Measurements from ENCODE around the gene RB1.

RB1 gene

DNA sequence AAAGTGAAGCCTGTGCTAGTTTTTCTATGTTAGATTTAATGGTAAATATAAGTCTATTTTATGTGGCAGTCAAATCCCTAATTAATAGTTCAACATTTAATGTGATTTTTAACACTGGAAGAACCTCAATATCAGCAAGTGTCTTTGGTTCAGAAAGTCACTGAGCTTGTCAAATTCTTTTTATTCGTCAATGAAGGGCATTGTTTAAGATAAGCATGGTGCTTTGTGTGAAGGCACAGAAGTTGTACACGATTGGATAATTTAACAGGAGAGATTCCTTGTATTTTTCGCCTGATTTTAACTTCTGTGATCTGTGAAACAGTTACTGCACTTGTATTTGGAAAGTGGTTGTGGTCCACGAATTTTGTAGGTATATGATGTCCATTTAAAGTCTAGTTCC lies 30.2 kb upstream of the RB1 start:
- H3K9me3 Mint-ChIP-seq = no peaks in the 10 kb centered on the region

DNA sequence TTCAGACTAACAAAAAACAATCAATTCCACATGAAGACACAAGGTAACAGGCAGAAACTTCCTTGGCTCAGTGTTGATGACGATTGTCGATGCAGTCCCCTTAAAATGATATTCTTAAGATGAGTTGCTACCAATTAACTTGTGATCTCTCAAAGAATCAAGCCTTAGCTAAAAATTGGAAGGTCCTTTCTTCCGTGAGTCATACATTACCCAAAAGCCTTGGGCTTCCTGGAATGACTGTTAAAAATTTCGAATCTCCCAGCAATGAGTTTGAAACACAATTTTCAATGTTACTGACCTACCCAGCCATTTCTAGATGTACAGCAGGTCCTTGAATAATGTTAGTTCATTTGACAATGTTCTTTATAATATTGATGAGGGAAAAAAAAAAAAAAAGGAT lies 28.0 kb upstream of the RB1 start:
- ATAC-seq (replicated peaks) (no peak), DNase-seq (no peak)
- H3K4me1 Mint-ChIP-seq (ENCODE audit: low read depth in 2 of 2) = no peaks in the 10 kb centered on the region
- H3K27ac Mint-ChIP-seq = no peak overlapping the region
- H3K9me3 Mint-ChIP-seq = no peaks in the 10 kb centered on the region
- no peaks in the 10 kb centered on the region for H3K27me3 Mint-ChIP-seq
- no peak overlapping the region for H3K4me3 Mint-ChIP-seq
- no peaks in the 10 kb centered on the region for H3K36me3 Mint-ChIP-seq (ENCODE audit: insufficient read depth)

More for the DNA sequence above, 30.2 kb upstream of the RB1 start:
- Mint-ChIP-seq H3K27ac (no peak overlapping the region), H3K4me1 (ENCODE audit: low read depth in 2 of 2) (peaks cover 4 to 7% of the 10 kb centered on the region in 2 donors), H3K36me3 (ENCODE audit: insufficient read depth) (peaks cover 2% of the 10 kb centered on the region), H3K27me3 (no peaks in the 10 kb centered on the region), H3K4me3 (no peak overlapping the region)
- ATAC-seq (replicated peaks) = no peak
- no peak for DNase-seq

DNA sequence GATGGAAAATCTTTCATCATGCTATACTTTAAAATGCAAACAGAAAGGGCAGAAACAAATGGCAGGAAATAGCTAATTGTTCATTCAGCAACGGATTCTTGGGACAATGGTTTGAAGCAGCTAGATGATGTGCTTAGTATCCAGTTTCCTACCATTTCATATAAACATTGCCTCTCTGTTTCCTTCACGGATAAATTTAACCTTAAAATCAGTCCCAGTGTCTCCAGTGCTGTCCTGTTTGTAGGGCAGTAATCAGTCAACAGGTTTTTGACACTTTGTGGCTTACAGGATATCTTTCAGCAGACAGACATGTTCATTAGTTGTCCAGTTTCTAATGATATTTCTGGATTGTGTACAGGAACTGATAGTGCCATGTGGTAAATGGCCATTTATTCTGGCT lies 24.7 kb upstream of the RB1 start:
- DNase-seq (no peak), ATAC-seq (replicated peaks) (no peak)
- Mint-ChIP-seq H3K27ac (no peak overlapping the region), H3K36me3 (ENCODE audit: insufficient read depth) (no peaks in the 10 kb centered on the region), H3K4me3 (no peak overlapping the region), H3K4me1 (ENCODE audit: low read depth in 2 of 2) (no peaks in the 10 kb centered on the region), H3K9me3 (no peaks in the 10 kb centered on the region), H3K27me3 (no peaks in the 10 kb centered on the region)

GRCh38 chr13:48281556-48281955 lies 22.0 kb upstream of the RB1 start:
- Mint-ChIP-seq H3K36me3 (ENCODE audit: insufficient read depth) (no peaks in the 10 kb centered on the region), H3K4me1 (ENCODE audit: low read depth in 2 of 2) (no peaks in the 10 kb centered on the region), H3K4me3 (no peak overlapping the region), H3K27ac (no peak overlapping the region), H3K27me3 (peaks cover 0 to 5% of the 10 kb centered on the region in 2 donors), H3K9me3 (no peaks in the 10 kb centered on the region)
- DNase-seq (no peak), ATAC-seq (replicated peaks) (no peak)

DNA sequence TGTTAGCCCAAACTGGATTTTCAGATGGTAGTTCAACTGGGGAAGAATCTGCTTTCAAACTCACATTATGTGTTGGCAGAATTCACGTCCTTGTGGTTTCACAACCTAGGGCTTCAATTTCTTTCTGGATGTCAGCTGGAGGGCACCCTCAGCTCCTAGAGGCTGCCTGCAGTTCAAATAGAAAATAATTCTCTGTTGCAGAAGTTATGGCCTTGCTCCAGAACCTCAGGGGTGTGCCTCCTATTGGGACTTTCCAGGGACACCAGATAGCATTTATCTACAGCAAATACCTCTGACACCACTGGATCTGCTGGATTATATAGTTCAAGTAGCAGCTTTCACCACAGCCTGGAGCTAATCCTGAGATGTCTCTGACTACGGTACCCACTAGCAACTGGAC lies 11.8 kb upstream of the RB1 start:
- peaks cover 10 to 13% of the 10 kb centered on the region in 2 donors for H3K27me3 Mint-ChIP-seq
- H3K9me3 Mint-ChIP-seq = no peaks in the 10 kb centered on the region
- H3K27ac Mint-ChIP-seq = no peak overlapping the region
- no peaks in the 10 kb centered on the region for H3K36me3 Mint-ChIP-seq (ENCODE audit: insufficient read depth)
- ATAC-seq (replicated peaks) = no peak
- no peak overlapping the region for H3K4me3 Mint-ChIP-seq
- peaks cover 0 to 2% of the 10 kb centered on the region in 2 donors for H3K4me1 Mint-ChIP-seq (ENCODE audit: low read depth in 2 of 2)
- no peak for DNase-seq

GRCh38 chr13:48292650-48293049 lies 10.9 kb upstream of the RB1 start:
- Mint-ChIP-seq H3K27me3 (peaks cover 10 to 13% of the 10 kb centered on the region in 2 donors), H3K27ac (no peak overlapping the region), H3K9me3 (no peaks in the 10 kb centered on the region), H3K4me1 (ENCODE audit: low read depth in 2 of 2) (no peaks in the 10 kb centered on the region), H3K36me3 (ENCODE audit: insufficient read depth) (no peaks in the 10 kb centered on the region), H3K4me3 (no peak overlapping the region)
- DNase-seq = no peak
- no peak for ATAC-seq (replicated peaks)

DNA sequence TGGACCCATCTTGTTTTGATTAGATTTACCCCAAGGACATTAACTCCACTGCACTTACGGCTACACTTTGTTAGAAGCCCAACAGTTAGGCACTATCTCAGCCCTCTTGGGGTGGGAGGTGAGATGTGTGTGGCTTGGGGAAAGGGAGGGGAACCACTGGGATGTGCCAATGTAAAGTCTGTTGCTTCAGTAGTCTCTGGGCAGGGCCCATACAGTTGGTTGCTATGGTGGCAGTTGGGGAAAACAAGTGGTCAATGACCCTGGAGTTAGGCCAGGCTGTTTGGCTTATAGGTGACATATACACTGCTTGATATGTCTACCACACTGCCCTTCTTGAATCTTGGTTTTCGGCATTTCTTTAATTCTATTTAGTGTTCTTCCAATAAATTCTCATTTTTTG lies 8.9 kb upstream of the RB1 start:
- no peak for DNase-seq
- no peak overlapping the region for H3K27ac Mint-ChIP-seq
- ATAC-seq (replicated peaks) = no peak
- H3K9me3 Mint-ChIP-seq = no peaks in the 10 kb centered on the region
- H3K4me3 Mint-ChIP-seq = no peak overlapping the region
- H3K4me1 Mint-ChIP-seq (ENCODE audit: low read depth in 2 of 2) = no peaks in the 10 kb centered on the region
- no peaks in the 10 kb centered on the region for H3K36me3 Mint-ChIP-seq (ENCODE audit: insufficient read depth)
- no peaks in the 10 kb centered on the region for H3K27me3 Mint-ChIP-seq

GRCh38 chr13:48295271-48295670 lies 8.3 kb upstream of the RB1 start:
- no peak overlapping the region for H3K4me3 Mint-ChIP-seq
- H3K27me3 Mint-ChIP-seq = no peaks in the 10 kb centered on the region
- no peaks in the 10 kb centered on the region for H3K9me3 Mint-ChIP-seq
- H3K4me1 Mint-ChIP-seq (ENCODE audit: low read depth in 2 of 2) = no peaks in the 10 kb centered on the region
- no peak for ATAC-seq (replicated peaks)
- H3K27ac Mint-ChIP-seq = no peak overlapping the region
- no peaks in the 10 kb centered on the region for H3K36me3 Mint-ChIP-seq (ENCODE audit: insufficient read depth)
- no peak for DNase-seq

GRCh38 chr13:48296528-48296927 lies 7.0 kb upstream of the RB1 start:
- no peak for ATAC-seq (replicated peaks)
- H3K4me3 Mint-ChIP-seq = no peak overlapping the region
- H3K27ac Mint-ChIP-seq = no peak overlapping the region
- no peaks in the 10 kb centered on the region for H3K27me3 Mint-ChIP-seq
- no peak for DNase-seq
- H3K36me3 Mint-ChIP-seq (ENCODE audit: insufficient read depth) = no peaks in the 10 kb centered on the region
- H3K9me3 Mint-ChIP-seq = no peaks in the 10 kb centered on the region
- no peaks in the 10 kb centered on the region for H3K4me1 Mint-ChIP-seq (ENCODE audit: low read depth in 2 of 2)

DNA sequence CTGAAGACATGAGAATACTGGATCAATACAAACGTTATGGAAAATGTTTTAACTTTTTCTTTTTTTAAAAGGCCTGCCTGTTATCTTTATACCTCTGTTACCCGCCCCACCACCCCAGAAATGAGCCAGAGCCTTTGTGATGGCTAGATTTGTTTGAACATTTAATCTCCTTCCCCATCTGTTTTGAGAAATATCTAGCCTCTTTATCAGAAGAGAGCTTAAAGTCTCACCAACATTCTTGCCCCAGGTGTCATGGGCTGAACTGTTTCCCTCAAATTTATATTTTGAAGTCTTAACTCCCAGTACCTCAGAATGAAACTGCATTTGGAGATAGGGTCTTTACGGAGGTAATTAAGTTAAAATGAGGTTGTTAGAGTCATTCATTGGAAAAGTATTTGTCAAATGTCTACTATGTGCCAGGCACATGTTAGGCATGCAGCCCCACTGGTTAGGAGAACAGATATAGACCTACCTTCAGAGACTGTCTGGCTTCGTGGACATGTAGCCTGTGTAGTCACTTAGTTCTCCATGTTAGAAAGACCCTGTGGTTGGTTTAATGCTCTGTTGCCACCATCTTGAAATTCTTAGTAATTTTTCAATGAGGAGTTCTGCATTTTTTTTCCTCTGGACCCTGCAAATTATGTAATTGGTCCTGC lies 6.3 kb upstream of the RB1 start:
- no peak overlapping the region for H3K27ac Mint-ChIP-seq
- no peaks in the 10 kb centered on the region for H3K36me3 Mint-ChIP-seq (ENCODE audit: insufficient read depth)
- no peaks in the 10 kb centered on the region for H3K4me1 Mint-ChIP-seq (ENCODE audit: low read depth in 2 of 2)
- ATAC-seq (replicated peaks) (no peak), DNase-seq (no peak)
- no peaks in the 10 kb centered on the region for H3K9me3 Mint-ChIP-seq
- H3K4me3 Mint-ChIP-seq = no peak overlapping the region
- H3K27me3 Mint-ChIP-seq = no peaks in the 10 kb centered on the region

DNA sequence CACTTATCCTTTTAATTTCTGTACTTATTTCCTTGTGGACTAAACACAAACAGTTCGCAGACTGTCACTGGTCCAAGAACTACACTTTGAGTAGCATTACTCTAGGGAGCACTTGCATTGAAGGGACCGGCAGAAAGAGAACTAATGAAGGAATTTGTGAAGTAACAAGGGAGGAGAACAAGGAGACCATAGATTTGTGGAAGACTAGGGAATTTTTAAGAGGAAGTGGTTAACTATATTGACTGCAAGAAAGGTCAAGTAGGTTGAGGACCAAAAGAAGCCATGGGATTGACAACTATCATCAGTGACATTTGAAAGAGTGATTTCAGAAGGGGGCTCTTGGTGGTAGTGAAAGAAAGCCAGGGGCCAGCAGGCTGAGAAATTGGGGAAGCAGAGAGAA lies 4.0 kb upstream of the RB1 start:
- no peaks in the 10 kb centered on the region for H3K9me3 Mint-ChIP-seq
- DNase-seq (no peak), ATAC-seq (replicated peaks) (no peak)
- H3K4me1 Mint-ChIP-seq (ENCODE audit: low read depth in 2 of 2) = peaks cover 6 to 12% of the 10 kb centered on the region in 2 donors
- no peak overlapping the region for H3K27ac Mint-ChIP-seq
- peaks cover 20% of the 10 kb centered on the region for H3K36me3 Mint-ChIP-seq (ENCODE audit: insufficient read depth)
- no peaks in the 10 kb centered on the region for H3K27me3 Mint-ChIP-seq
- no peak overlapping the region for H3K4me3 Mint-ChIP-seq

DNA sequence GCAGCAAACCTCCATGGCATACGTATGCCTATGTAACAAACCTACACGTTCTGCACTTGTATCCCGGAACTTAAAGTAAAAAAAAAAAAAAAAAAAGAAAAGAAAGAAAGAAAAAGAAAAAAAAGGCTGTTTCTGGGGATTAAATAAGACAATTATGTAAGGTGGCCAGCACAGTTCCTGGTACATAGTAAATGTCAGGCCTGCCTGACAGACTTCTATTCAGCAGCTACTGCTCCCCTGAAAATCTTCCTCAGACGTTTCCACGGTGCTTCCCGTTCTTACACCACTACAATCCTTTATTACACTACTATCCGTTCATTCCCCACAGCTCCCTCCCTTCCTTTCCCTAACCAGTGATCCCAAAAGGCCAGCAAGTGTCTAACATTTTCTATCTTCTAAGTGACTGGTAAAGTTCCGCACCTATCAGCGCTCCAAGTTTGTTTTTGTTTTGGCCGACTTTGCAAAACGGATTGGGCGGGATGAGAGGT lies 636 bp upstream of the RB1 start:
- no peak for DNase-seq
- peaks cover 34% of the 10 kb centered on the region for H3K36me3 Mint-ChIP-seq (ENCODE audit: insufficient read depth)

DNA sequence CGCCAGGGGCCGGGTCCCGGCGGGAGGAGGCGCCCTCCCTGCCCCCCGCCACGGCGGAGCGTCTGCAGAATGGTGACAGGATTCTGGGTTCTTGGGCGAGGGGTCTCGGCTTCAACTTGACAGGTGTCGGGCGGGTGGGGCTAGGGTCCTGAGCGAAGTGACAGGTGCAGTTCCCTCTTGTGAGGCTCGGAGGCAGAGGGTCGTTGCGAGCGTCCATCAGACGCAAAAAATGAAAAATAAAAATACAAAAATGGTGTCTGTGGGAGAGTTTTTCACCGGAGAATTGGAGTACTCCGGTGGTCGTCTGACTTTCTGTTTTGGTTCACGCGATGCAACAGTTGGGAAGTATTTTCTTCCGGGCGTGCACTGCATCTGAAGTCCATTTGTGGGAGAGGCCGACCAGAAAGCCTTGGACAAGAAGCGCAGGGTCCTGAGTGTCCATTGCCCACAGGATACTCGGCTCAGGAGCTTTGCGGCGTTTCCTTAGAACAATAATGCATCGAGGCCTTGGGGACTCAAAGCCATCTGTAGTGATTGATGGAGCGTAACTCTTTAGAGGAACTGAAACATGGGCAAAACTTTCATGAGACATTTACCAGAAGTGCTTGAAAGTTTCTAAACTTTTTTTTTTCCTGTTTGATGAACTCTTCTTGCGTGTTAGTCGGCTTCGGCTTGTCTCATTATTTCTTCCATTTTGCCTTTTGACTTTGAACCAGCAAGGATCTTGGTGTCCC lies 759 bp downstream of the RB1 start:
- H3K4me1 Mint-ChIP-seq (ENCODE audit: low read depth in 2 of 2) = peaks cover 17 to 33% of the 10 kb centered on the region in 2 donors

More for the DNA sequence above, 636 bp upstream of the RB1 start:
- no peaks in the 10 kb centered on the region for H3K9me3 Mint-ChIP-seq
- peaks cover 15 to 27% of the 10 kb centered on the region in 2 donors for H3K4me1 Mint-ChIP-seq (ENCODE audit: low read depth in 2 of 2)
- H3K4me3 Mint-ChIP-seq = peak overlapping the region; percentile 95 to 98
- H3K27me3 Mint-ChIP-seq = no peaks in the 10 kb centered on the region
- ATAC-seq (replicated peaks) = peak; percentile 3
- peak overlapping the region; percentile 99 for H3K27ac Mint-ChIP-seq

DNA sequence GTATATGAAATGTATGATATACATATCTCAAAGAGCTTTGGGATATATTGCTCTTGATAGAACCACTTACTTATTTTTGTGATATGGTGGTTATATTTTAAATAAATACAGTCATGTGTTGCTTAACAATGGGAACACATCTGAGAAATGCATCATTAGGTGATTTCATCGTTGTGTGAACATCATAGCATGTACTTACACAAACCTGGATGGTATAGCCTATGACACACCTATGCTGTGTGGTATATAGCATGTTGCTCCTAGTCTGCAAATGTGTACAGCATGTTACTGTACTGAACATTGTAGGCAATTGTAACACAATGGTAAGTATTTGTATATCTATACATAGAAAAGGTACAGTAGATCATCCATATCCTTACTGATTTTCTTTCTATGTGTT lies 7.7 kb downstream of the RB1 start:
- DNase-seq (no peak), ATAC-seq (replicated peaks) (no peak)
- Mint-ChIP-seq H3K9me3 (no peaks in the 10 kb centered on the region), H3K4me3 (no peak overlapping the region), H3K27me3 (no peaks in the 10 kb centered on the region), H3K27ac (no peak overlapping the region), H3K4me1 (ENCODE audit: low read depth in 2 of 2) (peaks cover 16 to 39% of the 10 kb centered on the region in 2 donors), H3K36me3 (ENCODE audit: insufficient read depth) (peaks cover 32% of the 10 kb centered on the region)

More for the DNA sequence above, 759 bp downstream of the RB1 start:
- Mint-ChIP-seq H3K27me3 (no peaks in the 10 kb centered on the region), H3K9me3 (no peaks in the 10 kb centered on the region), H3K36me3 (ENCODE audit: insufficient read depth) (peaks cover 45% of the 10 kb centered on the region), H3K27ac (peak overlapping the region; percentile 99), H3K4me3 (peak overlapping the region; percentile 95 to 98)
- ATAC-seq (replicated peaks) (peak; percentile 6), DNase-seq (peak in 1 of 3 experiments; percentile 33)

Data from effector memory CD8-positive, alpha-beta T cell (primary cell).